ENCODE results near the gene B4GALT3. TPM values are rescaled to one million over a fixed set of nuclear protein-coding genes. Genes with fewer than 3 reads are reported as not detected.

The B4GALT3 gene
- total RNA-seq, 1 experiment from 2014 or later, result 59.2 TPM

DNA sequence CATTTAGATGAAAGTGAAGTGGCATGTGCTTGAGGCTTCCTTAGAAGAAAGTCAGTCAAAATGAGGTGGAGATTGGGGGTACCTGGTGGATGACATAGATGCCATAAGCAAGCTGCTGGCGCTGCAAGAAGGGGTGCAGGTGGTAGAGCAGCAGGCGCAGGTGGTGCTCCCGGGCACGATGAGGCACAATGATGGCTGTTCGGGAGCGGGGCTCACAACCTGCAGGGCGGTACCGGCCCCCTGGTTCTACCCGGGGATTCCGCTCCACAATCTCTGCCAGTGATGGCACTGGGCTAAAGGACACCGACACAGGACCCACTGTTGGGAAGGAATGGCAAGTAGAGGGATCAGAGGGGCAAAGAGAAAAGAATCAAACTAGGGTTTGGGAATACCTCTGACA, 2.4 kb downstream of the B4GALT3 start:
- no TSS peak for BruUV-seq (replicated peaks)
- intact Hi-C loops (cut with micrococcal nuclease; ENCODE audit: unreplicated experiment), result no loop called here
- Mint-ChIP-seq H3K27me3 (ENCODE audit: unreplicated experiment) (no peaks in the 10 kb centered on the region), H3K4me3 (ENCODE audit: low read depth, unreplicated experiment) (no peak overlapping the region), H3K4me1 (ENCODE audit: low read depth, unreplicated experiment) (peaks cover 23% of the 10 kb centered on the region), H3K27ac (ENCODE audit: unreplicated experiment) (no peak overlapping the region), H3K9me3 (ENCODE audit: low read depth, unreplicated experiment) (no peaks in the 10 kb centered on the region), H3K36me3 (ENCODE audit: insufficient read depth, unreplicated experiment) (peaks cover 55% of the 10 kb centered on the region)
- TF ChIP-seq, protein P1, sequence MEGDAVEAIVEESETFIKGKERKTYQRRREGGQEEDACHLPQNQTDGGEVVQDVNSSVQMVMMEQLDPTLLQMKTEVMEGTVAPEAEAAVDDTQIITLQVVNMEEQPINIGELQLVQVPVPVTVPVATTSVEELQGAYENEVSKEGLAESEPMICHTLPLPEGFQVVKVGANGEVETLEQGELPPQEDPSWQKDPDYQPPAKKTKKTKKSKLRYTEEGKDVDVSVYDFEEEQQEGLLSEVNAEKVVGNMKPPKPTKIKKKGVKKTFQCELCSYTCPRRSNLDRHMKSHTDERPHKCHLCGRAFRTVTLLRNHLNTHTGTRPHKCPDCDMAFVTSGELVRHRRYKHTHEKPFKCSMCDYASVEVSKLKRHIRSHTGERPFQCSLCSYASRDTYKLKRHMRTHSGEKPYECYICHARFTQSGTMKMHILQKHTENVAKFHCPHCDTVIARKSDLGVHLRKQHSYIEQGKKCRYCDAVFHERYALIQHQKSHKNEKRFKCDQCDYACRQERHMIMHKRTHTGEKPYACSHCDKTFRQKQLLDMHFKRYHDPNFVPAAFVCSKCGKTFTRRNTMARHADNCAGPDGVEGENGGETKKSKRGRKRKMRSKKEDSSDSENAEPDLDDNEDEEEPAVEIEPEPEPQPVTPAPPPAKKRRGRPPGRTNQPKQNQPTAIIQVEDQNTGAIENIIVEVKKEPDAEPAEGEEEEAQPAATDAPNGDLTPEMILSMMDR (IDR thresholded peaks at IDR 0.05; ENCODE audit: unreplicated experiment), result no peak
- CTCF ChIA-PET, result no interaction called here
- no peak for DNase-seq

DNA sequence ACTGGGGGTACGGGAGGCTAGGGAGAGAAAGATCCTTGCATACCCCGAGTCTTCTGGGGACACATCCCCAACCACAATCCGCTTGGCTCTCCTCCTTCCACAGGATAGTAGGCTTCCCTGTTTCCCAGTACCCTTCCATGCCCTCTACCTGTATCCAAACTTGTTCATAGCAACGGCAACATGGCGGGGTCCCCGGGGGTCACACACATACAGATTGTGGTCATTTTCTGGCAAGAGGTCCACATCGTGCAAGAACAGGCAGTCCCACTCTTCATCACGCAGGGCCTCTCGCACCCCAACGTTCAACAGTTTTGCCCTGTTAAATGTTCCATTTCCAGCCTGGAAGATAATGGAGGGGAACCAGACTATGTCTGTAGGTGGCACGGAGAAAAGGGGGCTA, 3.6 kb downstream of the B4GALT3 start:
- no TSS peak for BruUV-seq (replicated peaks)
- Mint-ChIP-seq H3K4me1 (ENCODE audit: low read depth, unreplicated experiment) (peaks cover 23% of the 10 kb centered on the region), H3K36me3 (ENCODE audit: insufficient read depth, unreplicated experiment) (peaks cover 55% of the 10 kb centered on the region)

DNA sequence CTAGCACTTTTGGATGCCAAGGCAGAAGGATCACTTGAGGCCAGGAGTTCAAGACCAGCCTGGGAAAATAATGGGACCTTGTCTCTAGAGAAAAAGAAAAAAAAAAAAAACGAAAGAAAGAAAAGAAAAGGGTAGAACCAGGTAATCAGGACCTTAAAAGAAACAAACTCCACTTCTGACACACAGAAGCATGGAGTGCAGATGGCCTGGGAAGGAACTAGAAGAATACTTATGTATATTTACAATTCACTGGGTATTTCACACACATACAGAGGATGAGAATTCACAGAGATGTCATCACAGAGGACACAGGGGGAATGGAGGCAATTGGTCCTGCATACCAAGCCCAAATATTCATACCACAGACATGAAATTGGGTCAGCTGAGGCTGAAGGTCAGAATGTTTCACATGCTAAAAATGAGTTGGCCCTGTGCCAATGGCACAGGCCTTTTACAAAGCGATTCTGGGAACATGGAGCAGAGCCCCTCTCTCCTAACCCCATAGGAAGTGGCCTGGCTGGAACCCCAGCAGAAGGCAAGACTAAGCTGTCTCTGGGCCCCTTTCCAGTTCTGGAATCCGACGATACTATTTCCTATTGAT, 4.4 kb downstream of the B4GALT3 start:
- TF ChIP-seq, protein P1 (IDR thresholded peaks at IDR 0.05; ENCODE audit: unreplicated experiment), result no peak
- BruUV-seq (replicated peaks), result no TSS peak
- intact Hi-C loops (cut with micrococcal nuclease; ENCODE audit: unreplicated experiment), result no loop called here
- Mint-ChIP-seq H3K36me3 (ENCODE audit: insufficient read depth, unreplicated experiment) (peaks cover 56% of the 10 kb centered on the region), H3K4me1 (ENCODE audit: low read depth, unreplicated experiment) (peaks cover 18% of the 10 kb centered on the region), H3K27ac (ENCODE audit: unreplicated experiment) (no peak overlapping the region), H3K9me3 (ENCODE audit: low read depth, unreplicated experiment) (no peaks in the 10 kb centered on the region), H3K4me3 (ENCODE audit: low read depth, unreplicated experiment) (no peak overlapping the region), H3K27me3 (ENCODE audit: unreplicated experiment) (no peaks in the 10 kb centered on the region)
- DNase-seq, result no peak
- CTCF ChIA-PET, result interaction anchor here (0.7 kb wide), 1 partner anchor 11 kb away, joined by 4 read pairs; no protein-coding TSS in a partner anchor

More for the DNA sequence above, 3.6 kb downstream of the B4GALT3 start:
- intact Hi-C loops (cut with micrococcal nuclease; ENCODE audit: unreplicated experiment), result no loop called here
- no peaks in the 10 kb centered on the region for H3K27me3 Mint-ChIP-seq (ENCODE audit: unreplicated experiment)
- CTCF ChIA-PET, result no interaction called here
- no peaks in the 10 kb centered on the region for H3K9me3 Mint-ChIP-seq (ENCODE audit: low read depth, unreplicated experiment)
- TF ChIP-seq, protein P1 (IDR thresholded peaks at IDR 0.05; ENCODE audit: unreplicated experiment), result no peak
- H3K4me3 Mint-ChIP-seq (ENCODE audit: low read depth, unreplicated experiment), result no peak overlapping the region
- DNase-seq, result no peak
- no peak overlapping the region for H3K27ac Mint-ChIP-seq (ENCODE audit: unreplicated experiment)

DNA sequence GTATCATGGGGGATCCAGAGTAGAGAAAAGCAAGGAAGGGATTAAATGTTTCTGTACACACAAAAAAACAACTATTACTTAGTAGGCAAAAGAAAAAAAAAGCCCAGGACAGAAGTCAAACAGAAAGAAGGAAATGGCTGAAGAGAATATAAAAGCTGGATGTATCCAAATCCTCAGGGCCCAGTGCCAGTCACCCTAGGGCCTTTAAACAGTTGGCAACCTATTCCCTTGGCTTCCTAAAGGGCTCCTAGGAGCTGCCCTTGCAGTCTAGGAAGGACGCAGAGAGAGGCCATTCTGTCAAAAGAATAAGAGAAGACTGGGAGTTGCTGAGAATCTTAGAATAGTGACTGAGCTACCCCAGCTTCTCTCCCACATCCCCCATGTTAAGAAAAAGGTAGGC, 5.0 kb downstream of the B4GALT3 start:
- TF ChIP-seq, protein P1 (IDR thresholded peaks at IDR 0.05; ENCODE audit: unreplicated experiment), result no peak
- DNase-seq, result no peak
- Mint-ChIP-seq H3K27me3 (ENCODE audit: unreplicated experiment) (no peaks in the 10 kb centered on the region), H3K4me3 (ENCODE audit: low read depth, unreplicated experiment) (no peak overlapping the region), H3K9me3 (ENCODE audit: low read depth, unreplicated experiment) (no peaks in the 10 kb centered on the region), H3K36me3 (ENCODE audit: insufficient read depth, unreplicated experiment) (peaks cover 56% of the 10 kb centered on the region), H3K4me1 (ENCODE audit: low read depth, unreplicated experiment) (peaks cover 14% of the 10 kb centered on the region), H3K27ac (ENCODE audit: unreplicated experiment) (no peak overlapping the region)
- CTCF ChIA-PET, result interaction anchor here (0.7 kb wide), 1 partner anchor 10 kb away, joined by 4 read pairs; no protein-coding TSS in a partner anchor
- intact Hi-C loops (cut with micrococcal nuclease; ENCODE audit: unreplicated experiment), result no loop called here
- no TSS peak for BruUV-seq (replicated peaks)

All from Calu3 (cell line).